SHP77 (cell line): ENCODE results near the gene NAP1L4.
A peak's percentile ranks its signal among the peaks of the same experiment; 100 is the strongest.

Experiments
- DNase-seq, 2 experiments: peaks; one replicate each; lab custom pipeline; 2025; lab: John Stamatoyannopoulos, UW

The NAP1L4 gene

DNA sequence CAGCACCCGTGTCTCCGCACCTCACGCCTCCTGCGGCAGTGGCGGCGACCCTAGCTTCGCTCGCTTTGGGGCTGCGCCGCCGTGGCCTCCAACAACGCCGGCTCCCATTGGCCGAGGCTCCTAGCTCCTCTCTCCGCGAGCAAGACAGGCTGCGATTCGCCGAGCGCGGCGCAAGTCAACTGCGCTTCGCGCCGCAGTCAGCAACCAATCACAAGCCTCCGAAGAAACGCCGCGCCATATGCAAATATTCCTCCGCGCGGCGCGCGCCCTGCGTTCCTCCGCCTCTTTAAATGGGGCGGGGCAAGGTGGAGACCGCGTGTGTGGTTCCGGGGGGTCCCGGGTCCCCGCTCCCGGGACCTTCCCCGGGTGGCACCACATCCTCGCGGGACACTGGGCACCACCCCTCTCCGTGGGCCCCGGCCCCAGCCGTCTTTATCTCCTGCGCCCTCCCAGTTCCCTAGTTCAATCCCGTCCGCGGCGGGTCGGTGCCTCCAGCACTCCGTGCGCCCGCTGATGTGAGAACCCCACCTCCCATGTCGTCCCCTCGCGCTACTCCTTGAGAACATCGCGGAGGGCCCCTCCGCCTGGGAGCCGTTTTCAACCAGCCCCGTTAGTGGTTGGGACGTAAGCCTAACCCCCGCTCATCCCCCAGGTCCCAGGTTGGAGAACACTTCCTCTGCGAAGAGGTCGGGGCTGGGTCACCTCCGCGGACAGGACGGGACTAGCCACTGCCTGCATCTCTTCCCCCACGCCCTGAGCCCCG is at the start of gene NAP1L4:
NAP1L4 (minus strand) TSS at position 96 of the 763 bp plus-strand sequence. CDS start 13,109 bp downstream, outside the sequence.
- DNase-seq: peak; percentile 84 to 88

GRCh38 chr11:3040881-3041280 is 48.8 kb upstream of the NAP1L4 start:
- DNase-seq: no peak

DNA sequence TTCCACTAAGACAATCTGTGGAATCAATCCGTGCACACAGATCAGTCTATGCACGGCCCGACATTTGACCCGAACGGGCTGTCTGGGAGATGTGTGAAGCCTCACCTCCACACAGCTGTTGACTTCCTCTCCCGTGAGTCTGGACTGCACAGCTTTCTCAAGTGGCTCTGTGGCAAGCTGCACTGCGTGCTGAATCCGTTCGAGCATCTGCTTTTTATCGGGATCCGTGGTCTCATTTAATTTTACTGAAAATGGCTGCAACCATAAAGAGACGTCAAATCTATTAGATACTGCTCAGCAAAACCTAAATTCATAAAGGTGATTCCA is 45.8 kb upstream of the NAP1L4 start:
- no peak for DNase-seq

- DNase-seq: peak; percentile 3 to 14
Measured at GRCh38 chr11:3037040-3037944, 45.2 kb upstream of the NAP1L4 start.

DNA sequence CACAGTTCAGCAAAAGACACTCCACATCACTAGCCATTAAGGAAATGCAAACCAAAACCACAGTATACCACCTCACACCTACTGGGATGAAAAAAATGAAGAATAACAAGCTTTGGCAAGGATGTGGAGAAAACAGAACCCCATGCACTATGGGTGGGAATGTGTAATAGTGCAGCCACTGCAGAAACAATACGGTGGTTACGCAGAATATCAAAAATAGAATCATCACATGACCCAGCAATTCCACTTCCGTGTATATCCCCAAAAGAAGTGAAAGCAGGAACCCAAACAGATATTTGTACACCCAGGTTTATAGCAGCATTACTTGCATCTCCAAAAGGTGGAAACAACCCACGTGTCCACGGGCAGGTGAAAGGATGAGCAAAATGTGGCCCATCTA is 44.3 kb upstream of the NAP1L4 start:
- DNase-seq: no peak

DNA sequence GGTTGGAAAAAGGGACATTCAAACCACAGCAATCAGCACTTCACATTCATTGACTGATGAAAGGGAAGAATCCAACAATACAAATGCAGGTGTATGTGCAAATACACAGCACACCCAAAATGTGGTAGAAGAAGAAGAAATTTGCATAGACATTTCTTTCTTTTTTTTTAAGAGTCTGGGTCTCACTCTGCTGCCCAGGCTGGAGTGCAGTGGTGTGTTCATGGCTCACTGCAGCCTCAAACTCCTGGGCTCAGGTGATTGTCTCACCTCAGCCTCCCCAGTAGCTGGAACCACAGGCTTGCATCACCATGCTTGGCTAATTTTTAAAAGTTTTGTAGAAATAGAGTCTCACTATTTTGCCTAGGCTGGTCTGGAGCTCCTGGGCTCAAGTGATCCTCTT is 43.2 kb upstream of the NAP1L4 start:
- DNase-seq: no peak

DNA sequence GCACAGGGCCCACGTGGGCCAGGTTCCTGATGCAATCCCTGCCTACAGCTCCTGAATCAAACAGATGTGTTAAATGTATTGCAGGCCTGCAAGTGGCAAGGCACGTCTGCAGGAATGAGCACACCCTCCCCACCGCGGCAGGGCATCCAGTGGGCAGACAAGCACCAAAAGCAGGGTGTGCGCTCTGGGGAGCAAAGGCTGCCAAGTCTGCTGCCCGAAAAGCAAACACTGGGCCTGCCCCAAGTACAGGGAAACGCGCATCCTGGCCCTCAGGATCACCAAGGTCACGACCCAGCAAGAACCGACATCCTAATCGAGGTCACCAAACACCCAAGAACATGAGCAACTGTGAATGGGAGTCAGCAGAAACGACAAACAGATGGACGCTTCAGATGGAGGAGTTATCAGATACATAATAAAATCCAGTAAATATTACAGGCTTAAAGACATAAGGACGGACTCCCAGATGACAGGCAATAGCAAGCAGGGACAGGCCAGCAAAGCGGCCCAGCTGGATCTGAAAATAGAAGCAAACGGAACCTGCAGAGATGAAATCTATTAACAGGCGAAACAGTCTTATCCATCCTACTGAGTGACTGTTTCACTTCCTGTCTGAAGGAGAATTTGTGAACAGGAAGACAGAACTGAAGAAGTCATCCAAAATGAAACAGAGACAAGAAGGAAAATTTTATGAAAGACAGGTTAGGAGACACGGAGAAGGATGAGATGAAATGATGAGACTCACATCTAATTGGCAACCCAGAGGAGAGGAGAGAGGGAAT is 38.4 kb upstream of the NAP1L4 start:
- no peak for DNase-seq

- DNase-seq: no peak
Measured at GRCh38 chr11:3028813-3029212, 36.7 kb upstream of the NAP1L4 start.

DNA sequence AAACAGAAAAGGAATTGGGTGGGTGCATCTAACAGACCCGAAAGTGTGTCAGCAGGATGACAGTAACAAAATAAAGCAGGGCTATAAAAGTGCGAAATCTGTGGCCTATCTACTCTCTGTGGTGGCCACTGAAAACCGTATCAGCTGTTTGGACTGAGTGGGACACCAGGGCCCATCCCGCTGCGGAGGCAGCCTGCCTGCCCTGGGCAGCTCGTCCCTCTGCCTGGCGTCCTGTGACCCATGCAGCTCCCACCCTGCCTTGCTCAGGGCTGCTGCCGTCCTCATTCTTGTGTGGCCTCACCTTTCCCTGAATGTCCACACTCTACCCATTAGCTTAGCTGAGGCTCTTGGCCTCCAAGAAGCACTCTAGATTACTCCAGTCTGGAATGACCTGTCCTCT is 34.7 kb upstream of the NAP1L4 start:
- DNase-seq: no peak

GRCh38 chr11:3022982-3023381 is 30.9 kb upstream of the NAP1L4 start:
- no peak for DNase-seq

- no peak for DNase-seq
Measured at GRCh38 chr11:3022300-3022967, 30.3 kb upstream of the NAP1L4 start.

- peak in 1 of 2 experiments; percentile 7 for DNase-seq
Measured at GRCh38 chr11:3021125-3021524, 29.0 kb upstream of the NAP1L4 start.

DNA sequence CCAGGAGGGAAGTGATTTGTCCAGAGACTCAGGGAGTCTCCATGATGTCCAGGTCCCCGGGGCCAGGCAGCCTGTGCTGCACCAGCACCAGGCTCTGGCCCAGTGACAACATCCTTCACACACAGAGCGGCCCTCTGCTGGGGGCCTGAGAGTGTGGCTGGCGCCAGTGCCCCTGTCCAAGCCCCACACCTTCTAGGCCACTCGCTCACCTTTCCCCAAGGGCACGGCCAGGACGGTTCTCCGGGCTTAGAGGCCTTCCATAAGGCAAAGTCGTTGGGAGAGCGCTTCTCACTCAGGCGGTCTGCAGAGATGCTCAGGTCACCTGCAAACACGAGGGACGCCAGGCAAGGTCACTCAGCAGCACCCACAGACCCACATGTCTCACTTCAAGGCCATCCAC is 27.9 kb upstream of the NAP1L4 start:
- DNase-seq: no peak

DNA sequence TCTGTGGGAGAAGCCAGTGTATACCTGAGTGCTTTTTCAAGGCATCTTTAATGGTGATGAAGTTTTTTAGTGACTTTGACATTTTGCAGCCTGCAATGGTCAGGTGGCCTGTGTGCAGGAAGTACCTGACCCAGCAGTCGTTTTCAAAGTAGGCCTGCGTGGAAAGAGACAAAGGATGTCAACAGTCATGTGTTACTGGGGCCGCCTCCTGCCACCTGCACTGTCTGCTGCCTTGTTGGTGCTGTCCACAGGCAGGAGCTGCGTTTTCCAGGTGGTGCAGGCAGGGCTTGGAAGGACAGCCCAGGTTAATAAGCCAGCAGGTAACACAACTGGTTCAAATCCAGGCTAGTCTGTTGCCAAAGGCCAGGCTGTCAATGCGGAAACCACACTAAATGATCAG is 26.5 kb upstream of the NAP1L4 start:
- no peak for DNase-seq

DNA sequence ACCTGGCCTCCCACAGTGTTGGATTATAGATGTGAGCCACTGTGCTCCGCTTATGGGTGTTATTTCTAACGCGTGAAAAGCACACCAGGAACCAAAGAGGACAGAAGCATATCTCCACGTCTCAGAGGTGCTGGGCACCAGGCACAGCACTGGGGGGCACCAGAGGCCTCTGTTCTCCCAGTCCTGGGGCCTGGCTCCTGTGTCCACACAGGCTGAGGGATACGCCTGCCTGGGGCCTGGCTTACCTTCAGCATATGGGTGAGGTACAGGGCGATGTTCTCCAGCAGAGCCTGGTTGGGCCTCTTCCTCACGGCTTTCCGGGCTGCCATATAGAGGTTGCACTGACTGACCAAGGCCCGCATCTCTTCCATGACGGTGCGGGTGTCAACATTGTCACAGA is 24.7 kb upstream of the NAP1L4 start:
- no peak for DNase-seq

DNA sequence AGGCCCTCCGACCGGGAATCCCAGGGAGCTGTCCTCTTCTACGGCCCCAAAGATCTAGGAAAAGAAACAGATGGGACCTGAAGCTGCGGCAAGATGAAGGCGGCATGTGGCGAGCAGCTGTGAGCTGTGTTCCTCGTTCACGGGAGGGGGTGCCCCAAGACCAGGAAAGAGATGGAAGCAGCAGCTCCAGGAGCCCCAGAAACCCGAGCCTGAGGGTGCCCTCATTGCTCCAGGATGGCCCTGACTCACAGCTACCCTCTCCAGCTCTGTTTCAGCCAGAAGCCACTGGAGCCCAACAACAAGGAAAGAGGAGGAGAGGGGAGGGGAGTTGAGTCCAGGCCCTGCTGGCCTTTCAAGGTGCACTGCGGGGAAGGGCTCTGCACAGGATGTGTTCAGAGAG is 23.7 kb upstream of the NAP1L4 start:
- DNase-seq: no peak

GRCh38 chr11:3014943-3015342 is 22.8 kb upstream of the NAP1L4 start:
- no peak for DNase-seq

- DNase-seq: no peak
Measured at GRCh38 chr11:3014057-3014938, 22.2 kb upstream of the NAP1L4 start.

DNA sequence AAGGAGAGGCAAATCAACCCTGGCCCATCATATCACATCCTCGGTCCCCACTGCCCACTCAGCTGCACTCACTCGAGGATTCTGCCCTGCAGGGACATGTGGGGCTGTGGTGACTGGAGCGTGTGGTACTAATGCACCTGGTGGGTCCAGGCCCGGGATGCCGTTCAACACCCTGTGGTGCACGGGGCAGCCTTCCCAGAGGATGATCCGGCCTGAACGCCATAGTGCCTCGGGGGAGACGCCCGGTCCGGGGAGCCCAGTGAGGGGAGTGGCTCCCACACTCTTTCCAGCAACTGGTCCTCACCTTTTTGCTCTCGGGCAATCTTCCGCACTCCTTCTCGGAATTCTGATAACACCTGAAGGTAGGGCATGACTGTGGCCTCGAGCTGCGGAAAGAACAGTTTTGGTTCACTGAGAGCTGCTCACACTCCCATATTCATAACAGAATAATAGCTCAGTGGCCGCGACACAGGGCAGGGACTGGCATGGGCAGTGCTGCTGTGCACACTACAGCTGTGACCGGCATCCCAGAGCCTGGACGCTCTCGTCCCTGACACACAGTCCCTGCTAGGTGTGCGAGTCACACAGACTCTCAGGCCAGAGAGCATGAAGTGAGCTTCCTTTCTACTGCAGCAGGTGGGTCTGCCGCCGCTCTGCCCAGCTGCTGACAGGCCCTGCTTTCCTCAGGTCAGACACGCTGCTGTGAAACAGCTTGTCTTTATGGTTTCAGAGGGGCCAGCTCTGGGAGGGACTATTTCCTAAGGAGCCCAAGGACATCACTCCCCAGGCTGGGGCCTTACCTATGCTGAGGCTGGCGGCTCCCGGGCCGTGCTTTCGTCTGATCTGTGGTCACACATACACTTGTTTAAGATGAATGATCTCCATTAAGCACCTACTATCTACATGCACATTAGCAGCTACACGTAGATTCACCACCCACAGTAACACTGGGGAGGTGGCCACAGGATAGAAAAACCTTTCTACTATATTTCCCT is 20.1 kb upstream of the NAP1L4 start:
- no peak for DNase-seq
